AG20443 (cell line): ENCODE data around the gene PROM2.
"Not testable (repeated sequence)": the region's sequence is repeated elsewhere in the genome, so short reads cannot be mapped to it uniquely, and the experiment has no call there.

ENCODE experiments used
- DNase-seq: peaks from one replicate; pipeline ENCODE4 v3.0.0; 2012; ENCODE audit warnings: low spot score, mixed read lengths

Gene PROM2, protein sequence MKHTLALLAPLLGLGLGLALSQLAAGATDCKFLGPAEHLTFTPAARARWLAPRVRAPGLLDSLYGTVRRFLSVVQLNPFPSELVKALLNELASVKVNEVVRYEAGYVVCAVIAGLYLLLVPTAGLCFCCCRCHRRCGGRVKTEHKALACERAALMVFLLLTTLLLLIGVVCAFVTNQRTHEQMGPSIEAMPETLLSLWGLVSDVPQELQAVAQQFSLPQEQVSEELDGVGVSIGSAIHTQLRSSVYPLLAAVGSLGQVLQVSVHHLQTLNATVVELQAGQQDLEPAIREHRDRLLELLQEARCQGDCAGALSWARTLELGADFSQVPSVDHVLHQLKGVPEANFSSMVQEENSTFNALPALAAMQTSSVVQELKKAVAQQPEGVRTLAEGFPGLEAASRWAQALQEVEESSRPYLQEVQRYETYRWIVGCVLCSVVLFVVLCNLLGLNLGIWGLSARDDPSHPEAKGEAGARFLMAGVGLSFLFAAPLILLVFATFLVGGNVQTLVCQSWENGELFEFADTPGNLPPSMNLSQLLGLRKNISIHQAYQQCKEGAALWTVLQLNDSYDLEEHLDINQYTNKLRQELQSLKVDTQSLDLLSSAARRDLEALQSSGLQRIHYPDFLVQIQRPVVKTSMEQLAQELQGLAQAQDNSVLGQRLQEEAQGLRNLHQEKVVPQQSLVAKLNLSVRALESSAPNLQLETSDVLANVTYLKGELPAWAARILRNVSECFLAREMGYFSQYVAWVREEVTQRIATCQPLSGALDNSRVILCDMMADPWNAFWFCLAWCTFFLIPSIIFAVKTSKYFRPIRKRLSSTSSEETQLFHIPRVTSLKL

DNA sequence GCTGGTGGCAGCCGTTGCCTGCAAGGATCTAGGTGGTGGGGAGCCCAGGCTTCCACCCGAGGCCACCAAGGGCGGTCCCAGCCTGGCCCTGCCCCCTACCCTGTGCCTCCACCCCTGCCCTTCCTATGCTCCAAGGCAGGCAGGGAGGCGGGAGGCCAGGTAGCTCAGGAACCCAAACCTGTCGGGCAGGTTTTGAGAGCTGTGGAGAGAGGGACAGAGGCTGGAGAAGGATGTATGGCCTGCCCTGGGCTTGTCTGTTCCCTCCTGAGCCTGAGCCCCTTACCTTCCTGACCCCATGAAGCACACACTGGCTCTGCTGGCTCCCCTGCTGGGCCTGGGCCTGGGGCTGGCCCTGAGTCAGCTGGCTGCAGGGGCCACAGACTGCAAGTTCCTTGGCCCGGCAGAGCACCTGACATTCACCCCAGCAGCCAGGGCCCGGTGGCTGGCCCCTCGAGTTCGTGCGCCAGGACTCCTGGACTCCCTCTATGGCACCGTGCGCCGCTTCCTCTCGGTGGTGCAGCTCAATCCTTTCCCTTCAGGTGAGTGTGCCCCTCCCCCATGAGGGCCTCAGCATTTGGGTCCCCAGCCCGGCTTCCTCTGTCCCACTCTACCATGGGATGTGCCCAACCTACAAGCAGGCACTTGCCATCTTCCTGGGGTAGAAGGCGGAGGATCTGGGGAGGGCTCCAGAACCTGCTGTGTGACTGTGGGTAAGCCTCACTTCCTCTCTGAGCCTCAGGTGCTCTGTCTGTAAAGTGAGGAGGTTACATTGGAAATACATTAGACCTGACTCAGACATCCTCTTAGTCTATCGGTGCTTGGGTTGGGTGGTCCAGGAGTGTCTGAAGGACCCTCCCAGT, at the start of gene PROM2:
Gene PROM2, plus strand, starts transcription at position 159 of the 860 bp plus-strand sequence. Its CDS starts 137 bp downstream, at position 296.
- DNase-seq: no peak

DNA sequence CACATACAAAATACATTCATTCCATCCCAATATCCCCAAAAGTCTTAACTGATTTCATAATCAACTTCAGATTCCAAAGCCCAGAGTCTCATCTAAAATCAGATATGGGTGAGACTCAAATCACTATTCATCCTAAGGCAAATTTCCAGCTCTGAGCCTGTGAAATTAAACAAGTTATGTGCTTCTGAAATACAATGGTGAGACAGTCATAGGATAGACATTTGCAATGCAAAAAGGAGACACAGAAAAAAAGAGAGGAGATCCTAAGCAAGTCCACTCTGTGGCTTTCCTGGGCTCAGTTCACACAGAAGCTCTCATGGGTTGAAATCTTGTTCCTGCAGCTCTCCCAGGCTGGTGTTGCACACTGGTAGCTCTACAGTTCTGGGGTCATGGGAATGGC, 48.6 kb upstream of the PROM2 start:
- no peak for DNase-seq

DNA sequence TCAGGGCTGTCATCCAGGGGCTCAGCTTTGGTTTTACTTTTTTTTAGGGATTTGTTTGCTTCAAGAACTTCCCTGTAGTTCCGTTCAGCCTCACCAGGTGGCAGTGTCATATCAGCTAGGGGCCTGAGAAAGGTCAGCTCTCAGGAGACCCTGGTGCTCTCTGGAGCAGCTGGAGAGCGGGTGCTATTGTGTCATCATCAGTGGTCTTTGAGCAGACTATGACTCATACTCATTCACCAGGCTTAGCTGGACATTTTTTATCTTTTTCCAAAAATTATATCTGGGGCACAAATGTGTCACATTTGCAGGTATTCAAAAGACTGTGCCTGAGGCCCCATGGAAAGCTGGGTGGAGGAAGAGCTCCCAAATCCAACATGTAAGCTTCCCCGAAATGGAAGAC, 42.5 kb upstream of the PROM2 start:
- peak; percentile 87 for DNase-seq

DNA sequence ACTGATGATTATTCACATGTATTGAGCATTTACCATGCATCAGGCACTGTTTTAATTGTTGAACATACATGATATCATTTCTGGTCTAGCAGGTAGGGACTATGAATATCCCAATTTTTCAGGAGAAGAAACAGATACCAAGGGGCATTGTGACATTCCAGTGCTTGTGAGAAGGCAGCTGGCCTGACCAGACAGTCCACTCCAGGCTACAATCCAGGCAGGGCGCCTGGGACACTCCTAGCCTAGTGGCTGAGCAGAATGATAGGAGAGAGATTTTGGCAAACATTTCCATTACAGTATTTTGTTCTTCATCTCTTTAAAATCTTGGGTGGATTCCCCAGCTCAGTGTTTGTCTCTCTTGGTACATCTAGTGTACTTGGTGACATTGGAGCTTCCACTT, 42.0 kb upstream of the PROM2 start:
- peak; percentile 20 for DNase-seq

DNA sequence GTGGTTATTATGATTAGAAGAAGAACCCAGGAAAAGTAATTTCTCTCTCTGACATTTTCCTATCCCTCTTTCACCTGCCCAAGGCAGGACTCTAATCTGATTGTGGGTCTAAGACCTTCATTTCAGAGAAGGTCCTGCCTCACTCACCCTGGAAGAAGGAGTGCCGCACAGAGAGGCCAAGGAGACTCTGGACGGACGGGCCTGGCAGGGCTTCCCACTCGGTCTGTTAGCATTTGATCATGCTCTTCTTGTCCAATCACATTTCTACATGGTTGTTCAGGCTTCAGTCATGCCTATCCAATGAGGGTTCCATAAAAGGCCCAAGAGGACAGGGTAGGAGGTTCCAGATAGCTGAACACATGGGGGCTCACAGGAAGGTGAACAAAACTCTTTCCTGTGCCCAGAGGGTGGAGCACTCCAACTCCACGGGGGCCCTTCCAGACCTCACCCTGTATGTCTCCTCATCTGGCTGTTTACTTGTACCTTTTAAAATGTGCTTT, 39.9 kb upstream of the PROM2 start:
- no peak for DNase-seq

DNA sequence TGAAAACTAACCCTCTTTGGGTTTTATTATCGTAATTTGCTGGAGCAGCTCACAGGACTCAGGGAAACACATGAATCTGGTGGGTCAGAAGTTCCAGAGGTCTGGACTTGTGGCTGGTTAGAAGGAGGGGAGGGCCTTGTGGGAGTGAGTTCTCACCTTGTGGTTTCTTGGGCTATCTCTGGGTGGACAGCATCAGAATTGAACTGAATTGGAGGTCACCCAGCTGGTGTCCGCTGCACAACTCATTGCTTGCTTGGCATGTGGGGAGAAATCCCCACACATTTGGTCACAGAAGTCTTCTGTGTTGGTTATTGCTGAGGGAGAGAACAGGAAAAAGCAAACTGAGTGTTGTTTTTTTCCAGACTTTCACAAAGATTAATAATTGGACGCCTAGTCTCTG, 39.4 kb upstream of the PROM2 start:
- no peak for DNase-seq

DNA sequence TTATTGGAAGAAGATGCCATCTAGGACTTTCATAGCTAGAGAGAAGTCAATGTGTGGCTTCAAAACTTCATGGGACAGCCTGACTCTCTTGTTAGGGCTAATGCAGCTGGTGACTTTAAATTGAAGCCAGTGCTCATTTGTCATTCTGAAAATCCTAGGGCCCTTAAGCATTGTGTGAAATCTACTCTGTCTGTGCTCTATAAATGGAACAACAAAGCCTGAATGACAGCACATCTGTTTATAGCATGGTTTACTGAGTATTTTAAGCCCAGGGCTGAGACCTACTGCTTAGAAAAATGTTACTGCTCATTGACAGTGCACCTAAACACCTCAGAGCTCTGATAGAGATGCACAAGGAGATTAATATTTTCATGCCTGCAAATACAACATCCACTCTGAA, 36.1 kb upstream of the PROM2 start:
- no peak for DNase-seq

DNA sequence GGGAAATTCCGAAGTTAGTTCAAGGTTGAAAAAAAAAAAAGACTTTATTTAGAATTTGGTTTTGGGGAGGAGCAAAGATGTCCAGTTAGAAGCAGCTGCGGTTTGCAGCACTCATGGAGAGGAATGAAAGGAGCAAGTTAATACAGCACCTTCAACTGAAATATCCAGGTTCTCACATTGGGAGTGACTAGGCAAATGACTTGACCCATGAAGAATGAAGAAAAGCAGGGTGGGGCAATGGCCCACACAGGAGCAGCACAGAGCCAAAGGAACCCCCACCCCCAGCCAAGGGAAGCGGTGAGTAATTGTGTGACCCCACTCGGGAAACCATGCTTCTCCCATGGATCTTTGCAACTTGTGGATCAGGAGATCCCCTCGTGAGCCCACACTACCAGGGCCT, 34.2 kb upstream of the PROM2 start:
- DNase-seq: no peak

DNA sequence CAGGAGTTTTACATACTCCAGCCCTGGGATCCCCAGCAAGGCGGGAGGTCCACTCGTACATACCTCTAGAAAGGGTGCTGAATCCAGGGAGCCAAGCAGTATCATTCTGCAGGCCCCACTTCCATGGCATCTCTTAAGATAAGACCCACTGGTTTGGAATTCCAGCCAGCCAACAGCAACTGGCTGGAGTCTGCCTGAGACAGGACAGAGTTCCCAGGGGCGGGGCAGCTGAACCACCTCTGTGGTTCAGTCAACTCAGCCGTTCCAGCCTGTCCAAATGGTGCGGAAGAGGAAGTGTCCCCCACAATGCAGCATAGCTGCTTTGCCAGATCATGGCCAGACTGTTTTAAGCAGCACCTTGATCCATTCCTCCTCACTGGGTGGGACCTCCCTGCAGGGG, 33.7 kb upstream of the PROM2 start:
- DNase-seq: no peak

DNA sequence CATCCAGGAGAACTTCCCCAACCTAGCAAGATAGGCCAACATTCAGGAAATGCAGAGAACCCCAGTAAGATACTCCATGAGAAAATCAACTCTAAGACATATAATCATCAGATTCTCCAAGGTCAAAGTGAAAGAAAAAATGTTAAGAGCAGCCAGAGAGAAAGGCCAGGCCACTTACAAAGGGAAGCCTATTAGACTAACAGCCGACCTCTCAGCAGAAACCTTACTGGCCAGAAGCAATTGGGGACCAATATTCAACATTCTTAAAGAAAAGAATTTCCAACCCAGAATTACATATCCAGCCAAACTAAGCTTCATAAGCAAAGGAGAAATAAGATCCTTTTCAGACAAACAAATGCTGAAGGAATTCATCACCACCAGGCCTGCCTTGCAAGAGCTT, 32.2 kb upstream of the PROM2 start:
- not testable (repeated sequence) for DNase-seq

DNA sequence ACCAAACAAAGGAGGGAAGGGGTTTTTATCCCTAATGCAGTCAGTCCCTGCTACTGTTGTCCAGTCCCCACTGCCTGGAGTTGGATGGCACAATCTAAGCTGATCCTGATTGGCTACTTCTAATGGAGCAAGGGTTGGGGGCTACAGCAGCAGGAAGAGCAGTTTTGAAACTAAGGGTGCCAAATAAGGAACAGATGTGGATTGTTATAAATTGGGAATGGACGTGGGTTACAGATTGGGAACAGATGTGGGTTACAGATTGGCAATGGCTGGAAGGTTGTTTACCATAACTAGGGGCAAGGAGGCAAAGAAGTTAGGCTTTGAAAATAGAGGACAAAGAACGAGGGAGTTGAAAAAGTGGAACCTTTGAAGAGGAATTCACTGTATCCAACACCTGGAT, 16.0 kb upstream of the PROM2 start:
- DNase-seq: no peak

DNA sequence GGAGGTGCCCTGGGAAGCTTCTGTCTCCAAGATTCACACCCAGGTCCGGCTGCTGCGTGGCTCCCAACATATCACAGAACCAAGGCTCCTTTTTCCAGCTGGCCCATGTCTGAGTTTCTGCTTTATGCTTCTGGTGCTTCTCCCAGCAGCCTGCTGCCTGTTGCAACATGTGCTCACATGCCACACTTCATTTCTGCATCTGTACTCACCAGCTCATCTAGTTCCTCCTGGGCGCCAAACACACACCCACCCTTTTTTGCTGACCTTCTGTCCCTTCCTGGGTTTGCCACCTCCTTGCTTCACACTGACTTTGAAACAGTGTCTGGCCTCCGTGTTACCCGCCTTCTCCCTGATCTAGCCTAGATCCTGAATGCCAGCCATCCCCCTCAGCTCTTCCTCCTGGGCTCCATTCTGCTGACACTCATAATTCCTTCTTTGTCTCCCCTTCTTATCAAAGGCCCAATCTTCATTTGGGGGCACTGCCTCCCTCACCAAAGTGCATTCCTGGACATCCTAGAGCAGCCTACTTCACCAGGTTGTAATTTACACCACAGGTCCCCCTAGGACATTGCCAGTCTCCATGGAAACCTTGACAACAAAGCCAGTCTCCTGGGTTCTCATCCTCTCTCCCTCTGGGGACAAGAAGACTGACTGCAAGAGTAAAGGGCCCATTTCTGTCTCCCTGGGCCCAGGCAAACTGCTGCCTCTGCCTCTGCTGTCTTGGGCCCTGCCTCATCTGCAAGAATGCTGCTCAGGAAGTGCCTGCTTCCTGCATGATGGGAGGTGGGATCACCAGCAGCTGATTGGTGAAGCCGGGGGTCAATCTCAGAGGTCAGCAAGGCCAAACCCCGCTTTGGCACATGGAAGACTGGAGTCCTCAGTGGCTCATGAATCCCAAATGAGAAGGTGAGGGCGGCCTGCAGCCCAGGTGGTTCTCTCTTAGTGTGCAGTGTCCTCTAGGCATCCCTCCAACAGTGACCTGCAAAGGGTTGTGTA, 13.9 kb upstream of the PROM2 start:
- peak; percentile 52 for DNase-seq

DNA sequence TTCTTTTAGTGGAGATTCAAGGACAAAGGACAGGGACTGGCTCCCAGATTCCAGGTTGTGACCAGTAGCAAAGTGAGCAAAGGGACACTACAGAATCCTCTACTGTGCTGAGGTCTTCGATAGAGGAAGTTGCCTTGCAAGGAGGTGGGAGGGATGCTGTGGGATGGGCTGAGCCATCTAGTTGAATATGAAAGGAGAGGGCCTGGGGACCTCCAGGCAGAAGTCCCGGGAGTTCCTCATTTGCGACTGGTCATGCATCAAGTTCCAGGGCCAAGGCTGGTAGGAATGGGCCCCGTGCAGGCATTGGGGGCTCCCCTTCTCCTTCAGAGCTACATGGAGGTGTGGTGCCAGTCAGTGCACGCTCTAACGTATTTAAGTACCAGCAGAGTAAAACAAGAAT, 12.6 kb upstream of the PROM2 start:
- no peak for DNase-seq

DNA sequence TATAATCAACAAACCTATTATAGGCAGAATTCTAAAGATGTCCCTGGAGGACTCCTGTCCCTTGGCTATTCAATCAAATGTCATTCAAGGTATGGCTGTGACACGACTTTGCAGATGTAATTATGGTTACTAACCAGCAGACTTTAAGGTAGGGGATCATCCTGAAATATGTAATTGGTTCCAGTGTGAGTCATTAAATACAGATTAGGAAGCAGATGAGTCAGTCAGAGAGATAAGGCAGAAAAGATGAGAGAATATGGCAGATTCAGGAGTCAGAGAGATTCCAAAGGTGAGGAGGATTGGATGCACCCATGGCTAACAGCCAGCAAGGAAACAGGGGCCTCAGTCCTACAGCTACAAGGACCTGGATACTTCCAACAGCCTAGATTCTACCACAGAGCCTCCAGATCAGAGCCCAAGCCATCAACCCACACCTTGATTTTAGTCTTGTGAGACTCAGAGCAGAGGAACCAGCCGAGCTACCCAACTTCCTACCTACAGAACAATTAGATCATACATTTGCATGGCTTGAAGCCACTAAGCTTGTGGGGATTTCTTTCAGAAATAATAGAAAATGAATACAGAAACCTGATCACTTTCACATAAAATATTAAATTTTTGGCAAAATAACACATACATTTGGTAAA, 11.2 kb upstream of the PROM2 start:
- no peak for DNase-seq

DNA sequence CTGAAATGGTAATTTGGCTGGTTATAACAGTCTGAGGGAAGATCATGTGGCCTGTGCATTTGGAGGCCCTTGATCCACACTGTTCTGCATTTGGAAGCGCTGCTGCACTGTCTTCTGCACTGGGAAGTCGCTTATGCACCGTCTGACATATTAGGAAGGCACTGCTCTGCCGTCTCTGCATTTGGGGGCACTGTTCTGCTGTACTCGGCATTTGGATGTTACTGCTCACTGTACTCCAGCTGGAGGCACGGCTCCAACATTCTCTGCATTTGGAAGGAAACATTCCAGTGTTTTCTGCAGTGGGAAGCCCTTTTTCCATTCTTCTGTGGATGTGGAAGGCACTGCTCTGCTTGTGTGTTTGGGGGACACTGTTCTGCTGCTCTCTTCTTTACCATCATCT, 9.6 kb upstream of the PROM2 start:
- no peak for DNase-seq

DNA sequence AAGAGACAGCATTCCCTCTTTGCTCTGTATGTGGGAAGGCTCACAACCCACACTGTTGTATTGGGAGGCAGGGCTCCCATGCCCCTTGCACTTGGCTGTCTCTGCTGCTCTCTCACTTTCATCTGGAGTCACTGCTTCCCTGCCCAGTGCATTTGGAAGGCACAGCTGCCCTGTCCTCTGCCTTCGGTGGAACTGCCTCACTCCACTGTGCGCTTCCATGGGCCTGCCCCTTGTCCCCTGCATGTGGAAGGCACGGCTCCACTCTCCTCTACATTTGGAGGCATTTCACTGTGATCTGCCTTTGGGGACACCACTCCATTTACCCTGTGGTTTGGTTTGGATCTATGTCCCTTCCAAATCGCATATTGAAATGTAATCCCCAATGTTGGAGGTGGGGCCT, 9.1 kb upstream of the PROM2 start:
- no peak for DNase-seq

DNA sequence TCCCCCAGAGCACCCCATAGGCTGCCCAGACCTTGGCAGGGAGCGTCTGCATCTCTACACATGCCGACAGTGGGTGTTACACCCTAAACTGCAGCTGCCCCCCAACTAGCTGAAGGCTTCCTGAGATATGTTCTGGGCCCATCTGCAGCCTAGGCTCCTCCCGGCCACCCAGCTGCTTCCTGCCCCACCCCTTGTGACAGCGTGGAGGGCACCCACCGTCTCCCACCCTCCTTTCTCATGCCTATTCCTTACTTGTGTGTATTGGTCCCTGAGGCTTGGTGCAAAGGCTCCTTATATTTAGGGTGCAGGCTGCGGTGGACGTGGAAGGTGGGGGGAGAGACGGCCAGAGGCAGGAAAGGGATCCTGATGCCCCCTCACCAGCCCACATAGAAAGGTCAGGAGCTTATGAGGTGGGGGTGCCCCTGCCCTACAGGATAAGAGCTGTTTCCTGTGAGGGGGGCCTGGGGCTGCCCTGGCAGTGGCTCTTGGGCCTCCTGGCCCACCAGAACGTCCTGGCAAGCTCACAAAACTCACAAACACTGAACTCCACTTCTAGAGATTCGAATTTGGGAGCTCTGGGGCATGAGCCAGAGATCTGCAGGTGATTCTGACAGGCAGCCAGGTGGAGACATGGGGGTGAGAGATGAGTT, 7.3 kb upstream of the PROM2 start:
- no peak for DNase-seq

DNA sequence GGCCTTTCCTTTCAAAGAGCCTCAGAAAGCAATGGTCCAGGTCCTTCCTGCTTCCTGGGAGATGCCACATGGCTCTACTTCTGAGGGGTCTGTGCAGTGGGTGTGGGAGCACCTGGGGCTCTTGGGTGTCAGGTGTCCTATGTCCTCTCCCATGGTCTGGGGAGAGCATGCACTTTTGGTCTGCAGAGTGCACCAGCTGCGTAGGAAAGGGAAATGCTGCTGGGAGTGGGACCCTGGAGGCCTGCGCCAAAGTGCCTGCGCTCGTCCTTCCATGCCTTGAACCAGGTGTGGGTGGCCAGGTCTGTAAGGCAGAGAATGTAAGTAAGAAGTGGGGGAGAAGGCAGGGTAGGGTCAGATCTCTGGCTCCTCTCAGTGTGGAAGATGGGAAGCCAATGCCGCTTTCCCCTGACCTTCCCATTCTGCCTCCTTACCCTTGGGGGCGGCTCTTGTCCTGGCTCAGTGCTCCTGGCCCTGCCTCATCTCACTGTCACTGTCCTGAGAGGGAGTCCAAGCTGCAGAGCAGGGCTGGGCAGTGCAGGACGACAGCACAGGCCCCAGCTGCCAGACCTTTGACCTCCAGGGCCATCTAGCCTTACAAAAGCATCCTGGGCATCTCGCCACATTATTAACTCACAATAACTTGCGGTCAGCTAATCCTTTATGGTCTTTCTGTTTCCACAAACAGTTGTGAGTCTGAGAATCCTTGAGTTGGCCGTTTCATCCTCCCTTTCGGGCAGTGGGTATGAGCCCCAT, 6.6 kb upstream of the PROM2 start:
- DNase-seq: no peak
